GM10266 (cell line): ENCODE results near the gene CHST11.

Experiments used
- DNase-seq: peaks from one replicate; pipeline ENCODE4 v3.0.0; 2012; ENCODE audit errors: extremely low spot score
- CTCF ChIP-seq: IDR thresholded peaks from 2 replicates; pipeline ENCODE4 v1.5.1; 2012; ENCODE audit warnings: mild to moderate bottlenecking, low read depth; ENCODE audit not compliant: control insufficient read depth, insufficient read depth; ENCODE audit errors: missing control alignments

CHST11 gene

GRCh38 chr12:104413330-104413729, 43.4 kb upstream of the CHST11 start:
- no peak for DNase-seq
- no peak for TF ChIP-seq CTCF

- TF ChIP-seq CTCF = no peak
- DNase-seq = no peak
These were observed 42.0 kb upstream of the CHST11 start for GRCh38 chr12:104414581-104415341.

GRCh38 chr12:104415342-104415980, 41.3 kb upstream of the CHST11 start:
- no peak for DNase-seq
- no peak for TF ChIP-seq CTCF

GRCh38 chr12:104416136-104416535, 40.6 kb upstream of the CHST11 start:
- DNase-seq = no peak
- no peak for TF ChIP-seq CTCF

- TF ChIP-seq CTCF = no peak
- DNase-seq = no peak
These were observed 40.2 kb upstream of the CHST11 start for GRCh38 chr12:104416585-104416984.

GRCh38 chr12:104419717-104420116, 37.0 kb upstream of the CHST11 start:
- no peak for DNase-seq
- TF ChIP-seq CTCF = no peak

GRCh38 chr12:104420868-104421267, 35.9 kb upstream of the CHST11 start:
- DNase-seq = no peak

More at GRCh38 chr12:104420868-104421267, 35.9 kb upstream of the CHST11 start:
- no peak for TF ChIP-seq CTCF
